ENCODE data around the gene CLK1. TPM values are rescaled to one million over a fixed set of nuclear protein-coding genes. Genes with fewer than 3 reads are reported as not detected.

Gene CLK1
- total and polyA plus RNA-seq, 9 of the 15 experiments (the other 6 are each of a cell fraction or from before 2014, with no cell fraction given) = 29.3 to 99.2 (median 47.0) TPM

DNA sequence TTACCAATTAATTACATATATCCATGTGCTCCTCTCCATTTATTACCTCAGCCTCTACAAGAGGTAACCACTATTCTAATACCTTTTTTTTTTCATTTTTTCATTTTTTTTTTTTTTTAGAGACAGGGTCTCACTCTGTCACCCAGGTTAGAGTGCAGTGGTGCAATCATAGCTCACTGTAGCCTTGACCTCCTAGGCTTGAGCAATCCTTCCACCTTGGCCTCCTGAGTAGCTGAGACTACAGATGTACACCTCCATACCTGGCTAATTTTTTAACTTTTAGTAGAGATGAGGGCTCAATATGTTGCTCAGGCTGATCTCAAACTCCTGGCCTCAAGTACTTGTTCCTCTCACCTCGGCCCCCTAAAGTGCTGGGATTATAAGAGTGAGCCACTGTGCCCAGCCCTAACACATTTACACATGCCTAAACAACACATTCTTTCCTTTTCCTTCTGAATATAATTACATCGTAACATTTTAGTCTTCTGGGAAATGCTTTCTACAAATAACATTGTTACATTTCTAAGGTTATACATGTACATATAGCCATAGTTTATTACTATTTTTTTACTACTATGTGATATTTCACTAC, 13.9 kb upstream of the CLK1 start:
- Histone ChIP-seq H3K9me3 (replicated peaks; ENCODE audit: control insufficient read depth, insufficient read depth, low read depth, low read length) (no peaks in the 10 kb centered on the region), H3K36me3 (ENCODE audit: control insufficient read depth, insufficient read depth, low read length) (peaks cover 70% of the 10 kb centered on the region), H3K9me1 (ENCODE audit: control insufficient read depth, insufficient read depth, low read length) (no peaks in the 10 kb centered on the region), H3K4me3 (no peak overlapping the region), H3K4me1 (replicated peaks in 1 of 2; ENCODE audit: control insufficient read depth in 2 of 2, insufficient read depth in 2 of 2, low read length in 2 of 2) (peaks cover 0 to 5% of the 10 kb centered on the region in 2 experiments; a peak in 2 of 5 replicates), H4K20me1 (replicated peaks; ENCODE audit: control insufficient read depth, insufficient read depth, low read length) (no peaks in the 10 kb centered on the region), H2AFZ (ENCODE audit: low read depth, low read length) (no peak overlapping the region), H3K9ac (ENCODE audit: insufficient read depth in 1 of 2, low read depth in 2 of 2, low read length in 2 of 2) (no peak overlapping the region), H3K27me3 (ENCODE audit: control insufficient read depth in 2 of 2, insufficient read depth in 2 of 2, low read length in 2 of 2) (no peaks in the 10 kb centered on the region), H3K79me2 (ENCODE audit: control insufficient read depth, insufficient read depth, low read length) (no peaks in the 10 kb centered on the region), H3K4me2 (ENCODE audit: insufficient read depth, low read length) (no peak overlapping the region), H3K27ac (ENCODE audit: extremely low read depth, low read depth, low read length) (no peak overlapping the region)
- no TSS peak for BruUV-seq (replicated peaks)
- ChIA-PET POLR2A (interaction anchor here (1.0 to 1.7 kb wide), 5 partner anchors 9 to 15 kb away, joined by 3 to 6 read pairs (median 4); partner anchors contain the start of genes CLK1, NIF3L1 and PPIL3), CTCF (ENCODE audit: low intra/inter-chr PET ratio) (no interaction called here)
- FAIRE-seq = no peak
- DNase-seq (ENCODE audit: extremely low read depth in 1 of 4, low spot score in 3 of 4) = no peak
- in situ Hi-C loops (cut with MboI) (no loop called here), intact Hi-C loops (cut with micrococcal nuclease) (no loop called here)
- WGBS (ENCODE audit: insufficient coverage, low coverage, missing lambda C conversion rate) = 86% methylated on average over 2 of the region's 2 CpGs
- ATAC-seq = peak; percentile 25; the same call in 1 of the 3 replicates
- TF ChIP-seq NEUROD1 (IDR thresholded peaks at IDR 0.05; ENCODE audit: borderline replicate concordance, low read depth, low read length, partially characterized antibody) (no peak), MXI1 (IDR thresholded peaks at IDR 0.05; ENCODE audit: low read depth, low read length) (no peak), STAG1 (CRISPR knock-in tag; IDR thresholded peaks at IDR 0.05; ENCODE audit: borderline replicate concordance) (no peak), ERF (CRISPR knock-in tag; IDR thresholded peaks at IDR 0.05) (no peak), ZNF324 (CRISPR knock-in tag; IDR thresholded peaks at IDR 0.05) (no peak), TAL1 (IDR thresholded peaks at IDR 0.05) (no peak), RBM17 (IDR thresholded peaks at IDR 0.05; ENCODE audit: borderline replicate concordance, low read depth, low read length) (no peak), CBFA2T2 (conservative IDR thresholded peaks at IDR 0.05) (no peak), KLF10 (CRISPR knock-in tag; IDR thresholded peaks at IDR 0.05) (no peak), DEAF1 (CRISPR knock-in tag; IDR thresholded peaks at IDR 0.05) (no peak), TCF3 (CRISPR knock-in tag; IDR thresholded peaks at IDR 0.05) (no peak), COPS2 (conservative IDR thresholded peaks at IDR 0.05) (no peak)
- TF ChIP-seq, protein P1, sequence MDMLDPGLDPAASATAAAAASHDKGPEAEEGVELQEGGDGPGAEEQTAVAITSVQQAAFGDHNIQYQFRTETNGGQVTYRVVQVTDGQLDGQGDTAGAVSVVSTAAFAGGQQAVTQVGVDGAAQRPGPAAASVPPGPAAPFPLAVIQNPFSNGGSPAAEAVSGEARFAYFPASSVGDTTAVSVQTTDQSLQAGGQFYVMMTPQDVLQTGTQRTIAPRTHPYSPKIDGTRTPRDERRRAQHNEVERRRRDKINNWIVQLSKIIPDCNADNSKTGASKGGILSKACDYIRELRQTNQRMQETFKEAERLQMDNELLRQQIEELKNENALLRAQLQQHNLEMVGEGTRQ (CRISPR knock-in tag; IDR thresholded peaks at IDR 0.05) = no peak
- TF ChIP-seq, protein P2, sequence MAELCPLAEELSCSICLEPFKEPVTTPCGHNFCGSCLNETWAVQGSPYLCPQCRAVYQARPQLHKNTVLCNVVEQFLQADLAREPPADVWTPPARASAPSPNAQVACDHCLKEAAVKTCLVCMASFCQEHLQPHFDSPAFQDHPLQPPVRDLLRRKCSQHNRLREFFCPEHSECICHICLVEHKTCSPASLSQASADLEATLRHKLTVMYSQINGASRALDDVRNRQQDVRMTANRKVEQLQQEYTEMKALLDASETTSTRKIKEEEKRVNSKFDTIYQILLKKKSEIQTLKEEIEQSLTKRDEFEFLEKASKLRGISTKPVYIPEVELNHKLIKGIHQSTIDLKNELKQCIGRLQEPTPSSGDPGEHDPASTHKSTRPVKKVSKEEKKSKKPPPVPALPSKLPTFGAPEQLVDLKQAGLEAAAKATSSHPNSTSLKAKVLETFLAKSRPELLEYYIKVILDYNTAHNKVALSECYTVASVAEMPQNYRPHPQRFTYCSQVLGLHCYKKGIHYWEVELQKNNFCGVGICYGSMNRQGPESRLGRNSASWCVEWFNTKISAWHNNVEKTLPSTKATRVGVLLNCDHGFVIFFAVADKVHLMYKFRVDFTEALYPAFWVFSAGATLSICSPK (IDR thresholded peaks at IDR 0.05; ENCODE audit: borderline replicate concordance) = no peak
- TF ChIP-seq, protein P3, sequence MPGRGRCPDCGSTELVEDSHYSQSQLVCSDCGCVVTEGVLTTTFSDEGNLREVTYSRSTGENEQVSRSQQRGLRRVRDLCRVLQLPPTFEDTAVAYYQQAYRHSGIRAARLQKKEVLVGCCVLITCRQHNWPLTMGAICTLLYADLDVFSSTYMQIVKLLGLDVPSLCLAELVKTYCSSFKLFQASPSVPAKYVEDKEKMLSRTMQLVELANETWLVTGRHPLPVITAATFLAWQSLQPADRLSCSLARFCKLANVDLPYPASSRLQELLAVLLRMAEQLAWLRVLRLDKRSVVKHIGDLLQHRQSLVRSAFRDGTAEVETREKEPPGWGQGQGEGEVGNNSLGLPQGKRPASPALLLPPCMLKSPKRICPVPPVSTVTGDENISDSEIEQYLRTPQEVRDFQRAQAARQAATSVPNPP (IDR thresholded peaks at IDR 0.05; ENCODE audit: borderline replicate concordance, insufficient read depth, insufficient read length) = no peak

Measured in K562 (cell line).